ENCODE measurements around the gene ATP8B3. TPM values are rescaled to one million over a fixed set of nuclear protein-coding genes. Genes with fewer than 3 reads are reported as not detected.

Gene ATP8B3
- total and polyA plus RNA-seq, 10 donors = 1.9 to 10.1 (median 5.6) TPM

DNA sequence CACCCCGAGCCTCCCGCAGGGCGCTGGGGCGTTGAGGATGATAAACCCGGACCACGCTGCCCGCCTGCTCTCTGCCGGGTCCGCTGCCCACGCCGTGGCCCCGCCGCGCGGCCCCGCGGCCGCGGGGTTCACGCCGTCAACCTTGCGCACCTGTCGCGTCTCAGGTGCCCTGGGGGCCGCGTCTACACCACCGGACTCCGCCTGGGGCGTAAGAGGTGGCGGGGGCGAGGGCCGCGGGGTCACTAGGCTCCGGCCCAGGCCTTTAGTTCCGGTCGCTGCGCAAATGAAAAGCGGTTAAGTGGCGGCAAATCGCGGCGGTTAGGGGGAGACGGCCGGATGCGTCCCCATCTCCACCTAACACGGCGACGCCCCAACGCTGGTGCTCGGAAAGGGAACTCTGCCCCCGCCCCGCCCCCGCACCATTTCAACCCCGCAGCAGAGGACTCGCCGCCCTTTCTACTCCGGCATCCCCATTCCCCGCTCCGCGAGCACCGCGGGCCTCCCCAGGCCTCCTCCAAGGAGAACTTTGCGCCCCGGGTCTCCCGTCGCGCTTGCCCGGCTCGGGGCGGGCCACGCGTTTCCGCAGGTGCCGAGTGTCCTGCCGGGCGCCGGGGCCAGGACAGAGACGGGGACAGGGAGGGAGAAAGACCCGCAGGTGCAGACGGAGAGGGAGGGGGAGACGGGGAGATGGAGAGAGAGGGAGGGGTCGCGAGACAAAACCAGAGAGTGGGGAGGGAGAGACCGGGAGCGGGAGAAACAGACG, 54.4 kb downstream of the ATP8B3 start:
- Histone ChIP-seq H3K4me1 (peaks cover 0 to 48% (median 34%) of the 10 kb centered on the region in 6 donors), H3K27ac (no peak overlapping the region), H3K27me3 (replicated peaks in 1 of 7) (peaks cover 18 to 96% (median 90%) of the 10 kb centered on the region in 7 donors), H3K9me3 (no peaks in the 10 kb centered on the region), H3K36me3 (no peaks in the 10 kb centered on the region), H3K4me3 (peak overlapping the region in 1 of 8 donors; percentile 42)
- TF ChIP-seq, protein P1, sequence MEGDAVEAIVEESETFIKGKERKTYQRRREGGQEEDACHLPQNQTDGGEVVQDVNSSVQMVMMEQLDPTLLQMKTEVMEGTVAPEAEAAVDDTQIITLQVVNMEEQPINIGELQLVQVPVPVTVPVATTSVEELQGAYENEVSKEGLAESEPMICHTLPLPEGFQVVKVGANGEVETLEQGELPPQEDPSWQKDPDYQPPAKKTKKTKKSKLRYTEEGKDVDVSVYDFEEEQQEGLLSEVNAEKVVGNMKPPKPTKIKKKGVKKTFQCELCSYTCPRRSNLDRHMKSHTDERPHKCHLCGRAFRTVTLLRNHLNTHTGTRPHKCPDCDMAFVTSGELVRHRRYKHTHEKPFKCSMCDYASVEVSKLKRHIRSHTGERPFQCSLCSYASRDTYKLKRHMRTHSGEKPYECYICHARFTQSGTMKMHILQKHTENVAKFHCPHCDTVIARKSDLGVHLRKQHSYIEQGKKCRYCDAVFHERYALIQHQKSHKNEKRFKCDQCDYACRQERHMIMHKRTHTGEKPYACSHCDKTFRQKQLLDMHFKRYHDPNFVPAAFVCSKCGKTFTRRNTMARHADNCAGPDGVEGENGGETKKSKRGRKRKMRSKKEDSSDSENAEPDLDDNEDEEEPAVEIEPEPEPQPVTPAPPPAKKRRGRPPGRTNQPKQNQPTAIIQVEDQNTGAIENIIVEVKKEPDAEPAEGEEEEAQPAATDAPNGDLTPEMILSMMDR (IDR thresholded peaks at IDR 0.05 in 8 of 11, conservative IDR thresholded peaks at IDR 0.05 in 3 of 11) = no peak
- no peak for TF ChIP-seq POLR2AphosphoS5 (IDR thresholded peaks at IDR 0.05)
- TF ChIP-seq POLR2A (IDR thresholded peaks at IDR 0.05) = no peak
- DNase-seq = no peak
- WGBS, 5 donors = 2 to 3% (median 2%) methylated on average over 33 to 86 of the region's 86 CpGs
- intact Hi-C loops (cut with DNase I; ENCODE audit: low total_unique reads) = no loop called here

DNA sequence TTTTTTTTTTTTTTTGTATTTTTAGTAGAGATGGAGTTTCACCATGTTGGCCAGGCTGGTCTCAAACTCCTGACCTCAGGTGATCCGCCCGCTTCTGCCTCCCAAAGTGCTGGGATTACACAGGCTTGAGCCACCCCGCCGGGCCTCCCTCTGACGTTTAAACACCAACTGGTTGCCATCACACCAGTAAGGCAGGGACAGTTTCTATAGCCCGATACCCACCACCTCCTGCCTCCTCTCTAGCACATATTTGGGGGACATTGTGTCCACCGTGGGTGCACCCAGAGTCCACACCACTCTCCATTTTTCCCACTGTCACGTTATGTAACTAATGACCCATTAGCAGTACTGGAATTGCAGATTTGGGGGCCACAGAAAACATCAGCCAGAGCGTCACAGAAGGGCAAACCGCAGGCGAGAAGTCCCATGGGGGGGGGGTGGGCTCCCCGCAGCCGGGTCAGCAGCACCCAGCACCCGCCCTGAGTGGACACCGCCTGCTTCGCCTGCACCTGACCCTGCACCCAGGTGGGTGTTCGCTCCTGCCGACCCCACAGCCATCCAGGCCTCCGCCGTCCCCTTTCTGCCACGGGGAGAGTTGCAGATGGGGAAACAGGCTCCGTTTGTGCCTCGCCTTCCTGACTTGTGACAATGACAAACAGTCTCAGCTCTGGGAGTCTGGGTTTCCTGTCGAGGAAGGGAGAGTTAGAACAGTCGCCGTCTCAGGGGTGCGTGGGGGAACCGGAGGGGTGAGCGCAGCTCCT, 55.2 kb downstream of the ATP8B3 start:
- no peak for DNase-seq
- TF ChIP-seq, protein P1 (IDR thresholded peaks at IDR 0.05 in 8 of 11, conservative IDR thresholded peaks at IDR 0.05 in 3 of 11) = no peak
- TF ChIP-seq POLR2A (IDR thresholded peaks at IDR 0.05) = no peak
- Histone ChIP-seq H3K4me1 (peaks cover 0 to 55% (median 38%) of the 10 kb centered on the region in 6 donors), H3K9me3 (no peaks in the 10 kb centered on the region), H3K27me3 (replicated peaks in 1 of 7) (peaks cover 16 to 96% (median 89%) of the 10 kb centered on the region in 7 donors), H3K4me3 (peak overlapping the region in 1 of 8 donors; percentile 42), H3K36me3 (no peaks in the 10 kb centered on the region), H3K27ac (no peak overlapping the region)
- intact Hi-C loops (cut with DNase I; ENCODE audit: low total_unique reads) = no loop called here
- 5 to 8% (median 5%) methylated on average over 20 to 29 of the region's 29 CpGs for WGBS, 5 donors

DNA sequence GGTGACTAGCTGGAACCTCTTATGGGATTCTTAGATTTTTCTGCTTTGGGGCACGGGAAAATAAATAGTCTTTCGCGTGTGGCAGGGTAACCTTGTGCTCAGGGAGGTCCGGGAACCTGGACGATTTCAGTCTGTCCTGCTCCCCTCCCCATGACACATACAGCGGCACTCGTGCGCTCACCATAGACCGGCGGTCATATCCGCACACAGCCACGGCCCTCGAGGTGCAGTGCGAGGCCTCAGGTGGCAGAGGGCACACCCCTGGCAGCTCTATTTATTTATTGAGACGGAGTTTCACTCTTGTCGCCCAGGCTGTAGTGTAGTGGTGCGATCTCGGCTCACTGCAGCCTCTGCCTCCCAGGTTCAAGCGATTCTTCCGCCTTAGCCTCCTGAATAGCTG, 55.8 kb downstream of the ATP8B3 start:
- Histone ChIP-seq H3K4me1 (peaks cover 0 to 61% (median 39%) of the 10 kb centered on the region in 6 donors), H3K9me3 (no peaks in the 10 kb centered on the region), H3K36me3 (no peaks in the 10 kb centered on the region), H3K27ac (no peak overlapping the region), H3K27me3 (replicated peaks in 1 of 7) (peaks cover 20 to 96% (median 89%) of the 10 kb centered on the region in 7 donors), H3K4me3 (no peak overlapping the region)
- TF ChIP-seq POLR2AphosphoS5 (IDR thresholded peaks at IDR 0.05) = no peak
- no peak for TF ChIP-seq POLR2A (IDR thresholded peaks at IDR 0.05)
- TF ChIP-seq, protein P1 (IDR thresholded peaks at IDR 0.05 in 8 of 11, conservative IDR thresholded peaks at IDR 0.05 in 3 of 11) = no peak
- 4 to 11% (median 8%) methylated on average over 17 to 20 of the region's 20 CpGs for WGBS, 5 donors
- intact Hi-C loops (cut with DNase I; ENCODE audit: low total_unique reads) = no loop called here
- DNase-seq = no peak

All from spleen (tissue), 11 donors.